NCI-H2107 treated with DMSO at 0.1 percent for 48 hours (cell line): Measurements from ENCODE around the gene SPRR3.
A peak's percentile ranks its signal among the peaks of the same experiment; 100 is the strongest.
"Not testable (repeated sequence)": the region's sequence is repeated elsewhere in the genome, so short reads cannot be mapped to it uniquely, and the experiment has no call there.

Experiments used
- DNase-seq: peaks from one replicate; lab custom pipeline; 2025; ENCODE audit not compliant: unreplicated experiment; lab: John Stamatoyannopoulos, UW

Gene SPRR3

GRCh38 chr1:152983234-152983633 lies 18.3 kb upstream of the SPRR3 start:
- no peak for DNase-seq

- DNase-seq: peak; percentile 41
Observed at GRCh38 chr1:152983743-152984142, 17.8 kb upstream of the SPRR3 start, which contains the start of gene SPRR1A. Gene SPRR1A, plus strand, starts transcription at chr1:152984081. Its CDS starts 1,150 bp downstream, at chr1:152985231.

GRCh38 chr1:152986578-152986977 lies 15.0 kb upstream of the SPRR3 start:
- DNase-seq: no peak

- DNase-seq: no peak
Observed at GRCh38 chr1:152993186-152993585, 8.4 kb upstream of the SPRR3 start.

GRCh38 chr1:152995842-152996241 lies 5.7 kb upstream of the SPRR3 start:
- no peak for DNase-seq

GRCh38 chr1:152996633-152997400 lies 4.7 kb upstream of the SPRR3 start:
- peak; percentile 5 for DNase-seq

GRCh38 chr1:152997901-152998300 lies 3.6 kb upstream of the SPRR3 start:
- peak; percentile 73 for DNase-seq

GRCh38 chr1:152998476-152998875 lies 3.1 kb upstream of the SPRR3 start:
- no peak for DNase-seq

- DNase-seq: no peak
Observed at GRCh38 chr1:152999818-153000217, 1.7 kb upstream of the SPRR3 start.

- no peak for DNase-seq
Observed at GRCh38 chr1:153000294-153000693, 1.3 kb upstream of the SPRR3 start.

- not testable (repeated sequence) for DNase-seq
Observed at GRCh38 chr1:153011235-153011758, 9.7 kb downstream of the SPRR3 start.

- not testable (repeated sequence) for DNase-seq
Observed at GRCh38 chr1:153021829-153022228, 20.3 kb downstream of the SPRR3 start.

- not testable (repeated sequence) for DNase-seq
Observed at GRCh38 chr1:153022340-153022739, 20.8 kb downstream of the SPRR3 start.

GRCh38 chr1:153023109-153023508 lies 21.6 kb downstream of the SPRR3 start:
- DNase-seq: no peak

GRCh38 chr1:153024413-153024812 lies 22.9 kb downstream of the SPRR3 start:
- no peak for DNase-seq

- no peak for DNase-seq
Observed at GRCh38 chr1:153025797-153026196, 24.2 kb downstream of the SPRR3 start.

GRCh38 chr1:153028766-153029165 lies 27.2 kb downstream of the SPRR3 start:
- DNase-seq: no peak

- DNase-seq: no peak
Observed at GRCh38 chr1:153030895-153031294, 29.3 kb downstream of the SPRR3 start, which contains the start of gene SPRR1B. Gene SPRR1B, plus strand, starts transcription at chr1:153031203. Its CDS starts 1,143 bp downstream, at chr1:153032346.

GRCh38 chr1:153032073-153032472 lies 30.5 kb downstream of the SPRR3 start:
- no peak for DNase-seq

- DNase-seq: no peak
Observed at GRCh38 chr1:153032677-153033308, 31.2 kb downstream of the SPRR3 start.

GRCh38 chr1:153035211-153035610 lies 33.7 kb downstream of the SPRR3 start:
- no peak for DNase-seq
